Endothelial cell (in vitro differentiated cells): ENCODE results near the gene PTGFRN. TPM values are rescaled to one million over a fixed set of nuclear protein-coding genes. Genes with fewer than 3 reads are reported as not detected.

Experiments used
- DNase-seq: peaks from one replicate; pipeline ENCODE4 v3.0.0; 2021; ENCODE audit warnings: low spot score
- H3K27ac Mint-ChIP-seq: one replicate; pipeline ENCODE4 v1.8.0; 2021; ENCODE audit warnings: mixed read lengths, inconsistent platforms; ENCODE audit not compliant: unreplicated experiment
- H3K27me3 Mint-ChIP-seq: one replicate; pipeline ENCODE4 v1.8.0; 2021; ENCODE audit warnings: mild to moderate bottlenecking, moderate library complexity, mixed read lengths, inconsistent platforms; ENCODE audit not compliant: unreplicated experiment
- H3K36me3 Mint-ChIP-seq: one replicate; pipeline ENCODE4 v1.8.0; 2021; ENCODE audit warnings: mild to moderate bottlenecking, low read depth, mixed read lengths, inconsistent platforms; ENCODE audit not compliant: unreplicated experiment
- H3K4me1 Mint-ChIP-seq: one replicate; pipeline ENCODE4 v1.8.0; 2021; ENCODE audit warnings: mild to moderate bottlenecking, mixed read lengths, inconsistent platforms; ENCODE audit not compliant: unreplicated experiment
- H3K4me3 Mint-ChIP-seq: one replicate; pipeline ENCODE4 v1.8.0; 2021; ENCODE audit warnings: mild to moderate bottlenecking, mixed read lengths, inconsistent platforms; ENCODE audit not compliant: unreplicated experiment
- H3K9me3 Mint-ChIP-seq: one replicate; pipeline ENCODE4 v1.8.0; 2021; ENCODE audit warnings: mixed read lengths, inconsistent platforms; ENCODE audit not compliant: unreplicated experiment
- CTCF ChIP-seq: fragments of 200-600 bp; sonication (generic); IDR thresholded peaks from one replicate; pipeline ENCODE4 v1.5.0; 2021; ENCODE audit warnings: antibody characterized with exemption; ENCODE audit not compliant: unreplicated experiment
- total RNA-seq: library from RNA; stranded (reverse); fragmentation: NEBNext Ultra II Directional; extraction: Animal tissue kit (Norgen Biotek cat#: 25700); gene quantifications from one replicate; pipeline ENCODE4 v1.2.1, GENCODE V29; 2021; ENCODE audit not compliant: unreplicated experiment

The PTGFRN gene
- total RNA-seq, 1 donor from 2014 or later, result 23.7 TPM

DNA sequence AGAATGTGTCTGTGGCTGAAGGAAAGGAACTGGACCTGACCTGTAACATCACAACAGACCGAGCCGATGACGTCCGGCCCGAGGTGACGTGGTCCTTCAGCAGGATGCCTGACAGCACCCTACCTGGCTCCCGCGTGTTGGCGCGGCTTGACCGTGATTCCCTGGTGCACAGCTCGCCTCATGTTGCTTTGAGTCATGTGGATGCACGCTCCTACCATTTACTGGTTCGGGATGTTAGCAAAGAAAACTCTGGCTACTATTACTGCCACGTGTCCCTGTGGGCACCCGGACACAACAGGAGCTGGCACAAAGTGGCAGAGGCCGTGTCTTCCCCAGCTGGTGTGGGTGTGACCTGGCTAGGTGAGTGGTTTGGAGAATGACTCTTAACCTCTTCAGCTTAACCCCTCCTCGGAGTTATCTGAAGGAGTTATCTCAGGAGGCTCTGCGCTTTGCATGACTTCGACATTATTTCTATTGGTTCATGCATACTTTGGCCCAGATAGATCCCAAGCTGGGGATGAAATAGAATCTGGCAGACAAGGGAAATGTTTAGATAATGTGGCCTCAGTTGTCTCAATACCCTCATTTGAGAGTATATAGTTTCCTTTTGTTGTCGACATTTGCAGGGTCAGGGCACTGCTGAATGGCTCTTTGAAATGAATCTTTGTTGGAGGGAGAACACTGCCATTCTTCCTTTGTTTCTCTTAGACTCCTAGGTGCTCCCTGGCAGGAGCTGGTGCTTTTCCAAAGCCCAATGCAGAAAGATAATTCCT is 39.7 kb downstream of the PTGFRN start:
- TF ChIP-seq CTCF, result no peak
- Mint-ChIP-seq H3K27me3 (peaks cover 4% of the 10 kb centered on the region), H3K9me3 (no peaks in the 10 kb centered on the region), H3K4me3 (no peak overlapping the region), H3K27ac (no peak overlapping the region), H3K4me1 (peaks cover 22% of the 10 kb centered on the region), H3K36me3 (peaks cover 4% of the 10 kb centered on the region)
- no peak for DNase-seq

DNA sequence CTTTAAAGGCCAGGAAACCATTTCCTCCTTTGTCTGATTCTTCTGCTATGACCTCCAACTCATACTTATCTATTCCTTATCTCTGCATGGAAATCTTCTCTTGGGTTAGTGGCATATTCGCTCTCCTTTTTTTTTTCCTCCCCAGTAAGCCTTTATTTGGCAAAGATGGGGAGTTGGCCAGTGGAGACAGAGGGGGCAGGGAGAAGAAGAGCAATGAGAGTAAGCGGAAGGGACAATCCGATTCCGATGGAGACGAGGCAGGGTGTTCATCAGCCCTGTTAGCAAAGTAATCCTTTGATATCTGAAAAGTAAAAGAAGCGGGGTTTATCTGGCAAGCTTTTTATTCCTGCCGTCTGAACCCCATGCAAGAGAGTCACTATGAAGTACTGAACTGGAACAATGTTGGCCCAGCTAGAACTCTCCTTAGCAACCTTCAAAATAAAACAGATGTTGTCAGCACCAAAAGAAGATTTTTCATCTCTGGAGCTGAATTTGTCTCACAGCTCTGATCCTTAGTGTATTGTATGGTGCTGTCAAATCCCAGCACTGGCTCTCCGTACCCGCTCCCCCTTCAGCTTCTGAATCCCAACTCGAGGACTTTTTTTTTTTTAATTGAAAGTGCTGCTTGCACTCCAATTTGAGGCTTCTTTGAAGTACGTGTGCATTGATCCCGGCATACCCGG is 40.9 kb downstream of the PTGFRN start:
- no peak for DNase-seq
- no peak for TF ChIP-seq CTCF
- Mint-ChIP-seq H3K27ac (no peak overlapping the region), H3K4me3 (no peak overlapping the region), H3K27me3 (peaks cover 4% of the 10 kb centered on the region), H3K4me1 (peaks cover 14% of the 10 kb centered on the region), H3K9me3 (no peaks in the 10 kb centered on the region), H3K36me3 (peaks cover 4% of the 10 kb centered on the region)

- no peak for TF ChIP-seq CTCF
- Mint-ChIP-seq H3K4me1 (peaks cover 6% of the 10 kb centered on the region), H3K27me3 (no peaks in the 10 kb centered on the region), H3K4me3 (no peak overlapping the region), H3K36me3 (peaks cover 4% of the 10 kb centered on the region), H3K27ac (no peak overlapping the region), H3K9me3 (no peaks in the 10 kb centered on the region)
- no peak for DNase-seq
Measured at GRCh38 chr1:116951200-116951935, 41.7 kb downstream of the PTGFRN start.

- Mint-ChIP-seq H3K9me3 (no peaks in the 10 kb centered on the region), H3K36me3 (peaks cover 4% of the 10 kb centered on the region), H3K4me3 (no peak overlapping the region), H3K27me3 (no peaks in the 10 kb centered on the region), H3K27ac (no peak overlapping the region), H3K4me1 (peaks cover 6% of the 10 kb centered on the region)
- no peak for TF ChIP-seq CTCF
- DNase-seq, result no peak
Measured at GRCh38 chr1:116952738-116953275, 43.1 kb downstream of the PTGFRN start.
